Measurements from ENCODE around the gene ZNF430. TPM values are rescaled to one million over a fixed set of nuclear protein-coding genes. Genes with fewer than 3 reads are reported as not detected.

Gene ZNF430
- total RNA-seq, 2 donors from 2014 or later, result 1.7 to 2.6 TPM

DNA sequence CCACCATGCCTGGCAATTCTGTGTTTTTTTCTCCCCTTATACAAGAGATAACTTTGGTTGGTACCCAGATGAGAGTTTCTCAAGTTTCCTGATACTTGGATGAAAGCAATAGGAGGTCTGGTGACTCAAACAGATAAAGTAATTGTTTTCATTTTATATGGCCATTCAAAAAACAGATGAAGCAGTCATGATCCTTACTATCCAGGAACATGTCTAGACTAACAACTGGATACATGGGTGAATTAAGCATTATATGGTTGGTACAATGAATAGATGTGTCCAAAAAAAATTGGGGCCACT, 8.5 kb downstream of the ZNF430 start:
- Histone ChIP-seq H3K9me3 (no peaks in the 10 kb centered on the region), H3K36me3 (peaks cover 5% of the 10 kb centered on the region), H3K4me1 (peaks cover 0 to 7% of the 10 kb centered on the region in 2 donors), H3K27me3 (no peaks in the 10 kb centered on the region), H3K27ac (no peak overlapping the region), H3K4me3 (no peak overlapping the region)
- no peak for DNase-seq (ENCODE audit: low spot score)
- TF ChIP-seq CTCF (IDR thresholded peaks at IDR 0.05), result no peak

GRCh38 chr19:21045028-21045427, 24.6 kb downstream of the ZNF430 start:
- H3K27me3 ChIP-seq, result no peaks in the 10 kb centered on the region
- H3K4me1 ChIP-seq, result no peaks in the 10 kb centered on the region
- no peak for DNase-seq (ENCODE audit: low spot score)
- H3K27ac ChIP-seq, result no peak overlapping the region
- no peak for TF ChIP-seq CTCF (IDR thresholded peaks at IDR 0.05)
- H3K9me3 ChIP-seq, result peaks cover 0 to 30% of the 10 kb centered on the region in 2 donors
- no peak overlapping the region for H3K4me3 ChIP-seq
- peaks cover 9% of the 10 kb centered on the region for H3K36me3 ChIP-seq

GRCh38 chr19:21046489-21046888, 26.0 kb downstream of the ZNF430 start:
- no peak for DNase-seq (ENCODE audit: low spot score)
- H3K36me3 ChIP-seq, result peaks cover 9% of the 10 kb centered on the region
- no peaks in the 10 kb centered on the region for H3K27me3 ChIP-seq
- no peak overlapping the region for H3K27ac ChIP-seq
- H3K4me1 ChIP-seq, result no peaks in the 10 kb centered on the region
- no peak overlapping the region for H3K4me3 ChIP-seq
- no peak for TF ChIP-seq CTCF (IDR thresholded peaks at IDR 0.05)
- H3K9me3 ChIP-seq, result peaks cover 0 to 30% of the 10 kb centered on the region in 2 donors

GRCh38 chr19:21047716-21048115, 27.3 kb downstream of the ZNF430 start:
- Histone ChIP-seq H3K27ac (no peak overlapping the region), H3K4me3 (no peak overlapping the region), H3K4me1 (no peaks in the 10 kb centered on the region), H3K9me3 (peaks cover 0 to 30% of the 10 kb centered on the region in 2 donors), H3K36me3 (peaks cover 10% of the 10 kb centered on the region), H3K27me3 (no peaks in the 10 kb centered on the region)
- no peak for TF ChIP-seq CTCF (IDR thresholded peaks at IDR 0.05)
- no peak for DNase-seq (ENCODE audit: low spot score)

DNA sequence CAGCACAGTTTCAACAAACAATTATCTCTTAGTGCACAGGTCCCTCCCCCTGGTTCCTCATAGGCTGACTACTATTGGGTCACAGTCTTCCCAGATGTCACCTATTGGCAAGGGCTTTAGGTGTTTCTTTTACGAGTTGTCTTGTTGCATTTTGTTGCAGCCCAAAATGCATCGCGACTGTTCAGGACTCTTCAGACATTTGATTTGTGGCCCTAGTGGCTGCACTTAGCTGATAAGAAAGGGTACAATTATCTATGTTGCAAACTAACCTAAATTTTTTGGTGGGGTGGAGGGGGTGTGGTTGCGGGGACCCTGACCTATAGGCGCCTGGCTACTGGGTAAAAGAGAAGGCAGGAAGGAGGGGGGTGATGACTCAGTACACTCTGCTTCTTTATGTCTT, 32.4 kb downstream of the ZNF430 start:
- peaks cover 34% of the 10 kb centered on the region for H3K36me3 ChIP-seq
- H3K4me1 ChIP-seq, result no peaks in the 10 kb centered on the region
- no peak for DNase-seq (ENCODE audit: low spot score)
- no peaks in the 10 kb centered on the region for H3K9me3 ChIP-seq
- no peak overlapping the region for H3K4me3 ChIP-seq
- no peak for TF ChIP-seq CTCF (IDR thresholded peaks at IDR 0.05)
- no peaks in the 10 kb centered on the region for H3K27me3 ChIP-seq
- H3K27ac ChIP-seq, result no peak overlapping the region

DNA sequence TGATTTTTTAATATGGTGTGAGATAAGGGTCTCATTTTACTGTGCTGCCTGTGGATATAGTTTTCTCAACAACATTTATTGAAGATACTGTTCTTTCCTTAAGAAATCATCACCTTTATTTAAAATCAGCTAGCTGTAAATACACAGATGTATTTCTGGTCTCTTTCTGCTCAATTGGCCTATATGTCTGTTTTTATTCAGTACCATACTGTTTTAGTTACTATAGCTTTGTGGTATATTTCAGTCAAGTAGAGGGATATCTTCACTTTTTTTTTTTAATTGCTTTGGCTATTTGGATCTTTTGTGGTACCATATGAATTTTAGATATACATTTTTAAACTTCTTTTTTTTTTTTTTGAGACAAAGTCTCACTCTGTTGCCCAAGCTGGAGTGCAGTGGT, 44.9 kb downstream of the ZNF430 start:
- no peak for TF ChIP-seq CTCF (IDR thresholded peaks at IDR 0.05)
- Histone ChIP-seq H3K36me3 (peaks cover 16% of the 10 kb centered on the region), H3K4me1 (no peaks in the 10 kb centered on the region), H3K9me3 (peaks cover 0 to 20% of the 10 kb centered on the region in 2 donors), H3K4me3 (no peak overlapping the region), H3K27ac (no peak overlapping the region), H3K27me3 (no peaks in the 10 kb centered on the region)
- DNase-seq (ENCODE audit: low spot score), result no peak
